GM21447 (cell line): ENCODE results near the gene WNT8A.

Source experiments
- ATAC-seq: cut with Tn5 transposase; IDR thresholded peaks from one replicate; pipeline ENCODE4 v1.9.1; 2021; ENCODE audit not compliant: unreplicated experiment

The WNT8A gene

GRCh38 chr5:138091685-138092084 lies 7.9 kb downstream of the WNT8A start:
- no peak for ATAC-seq

GRCh38 chr5:138092301-138092700 lies 8.5 kb downstream of the WNT8A start:
- ATAC-seq = no peak

GRCh38 chr5:138093036-138093435 lies 9.2 kb downstream of the WNT8A start:
- ATAC-seq = no peak

- no peak for ATAC-seq
Observed at GRCh38 chr5:138095100-138095907, 11.5 kb downstream of the WNT8A start.

- ATAC-seq = no peak
Observed at GRCh38 chr5:138096363-138096762, 12.5 kb downstream of the WNT8A start.

GRCh38 chr5:138096997-138097828 lies 13.4 kb downstream of the WNT8A start:
- ATAC-seq = no peak

GRCh38 chr5:138102454-138103318 lies 18.9 kb downstream of the WNT8A start:
- no peak for ATAC-seq

GRCh38 chr5:138103319-138103637 lies 19.4 kb downstream of the WNT8A start:
- no peak for ATAC-seq

GRCh38 chr5:138105709-138106108 lies 21.9 kb downstream of the WNT8A start:
- ATAC-seq = no peak

GRCh38 chr5:138107213-138107612 lies 23.4 kb downstream of the WNT8A start:
- no peak for ATAC-seq

GRCh38 chr5:138109463-138110265 lies 25.8 kb downstream of the WNT8A start:
- no peak for ATAC-seq

GRCh38 chr5:138110266-138110963 lies 26.6 kb downstream of the WNT8A start:
- no peak for ATAC-seq

GRCh38 chr5:138111181-138111580 lies 27.3 kb downstream of the WNT8A start:
- ATAC-seq = no peak

- no peak for ATAC-seq
Observed at GRCh38 chr5:138111937-138112336, 28.1 kb downstream of the WNT8A start.

- ATAC-seq = no peak
Observed at GRCh38 chr5:138115254-138115653, 31.4 kb downstream of the WNT8A start.

- ATAC-seq = no peak
Observed at GRCh38 chr5:138128334-138128733, 44.5 kb downstream of the WNT8A start.

- ATAC-seq = no peak
Observed at GRCh38 chr5:138129347-138129746, 45.5 kb downstream of the WNT8A start.

GRCh38 chr5:138132543-138132942 lies 48.7 kb downstream of the WNT8A start:
- no peak for ATAC-seq

GRCh38 chr5:138138949-138139780 lies 55.3 kb downstream of the WNT8A start, which contains the start of gene NME5:
TSS of gene NME5 (minus strand) at chr5:138139428. CDS start at chr5:138138780, 648 bp downstream.
- ATAC-seq = no peak
